Measurements from ENCODE around the gene EMILIN2. TPM values are rescaled to one million over a fixed set of nuclear protein-coding genes. Genes with fewer than 3 reads are reported as not detected.

The EMILIN2 gene
- total and polyA plus RNA-seq, 4 donors = 0.58 to 4.6 (median 1.8) TPM

GRCh38 chr18:2910261-2910660 is 63.5 kb downstream of the EMILIN2 start:
- Histone ChIP-seq H3K27ac (ENCODE audit: low read depth in 1 of 2, low read length in 2 of 2) (no peak overlapping the region), H3K4me3 (ENCODE audit: low read depth in 1 of 3, low read length in 3 of 3) (no peak overlapping the region), H3K27me3 (ENCODE audit: control insufficient read depth in 4 of 4, insufficient read depth in 4 of 4, low read length in 3 of 4) (no peaks in the 10 kb centered on the region), H3K9me3 (ENCODE audit: control insufficient read depth in 4 of 4, low read length in 3 of 4) (no peaks in the 10 kb centered on the region), H3K4me1 (ENCODE audit: control insufficient read depth in 4 of 4, insufficient read depth in 4 of 4, low read length in 3 of 4) (peaks cover 0 to 13% (median 8%) of the 10 kb centered on the region in 4 donors), H3K36me3 (ENCODE audit: control insufficient read depth in 4 of 4, insufficient read depth in 3 of 4, low read depth in 1 of 4, low read length in 3 of 4) (peaks cover 8 to 21% (median 16%) of the 10 kb centered on the region in 4 donors), H3K9ac (ENCODE audit: low read depth in 1 of 2, low read length in 2 of 2) (no peak overlapping the region)
- 87% methylated on average over 10 of the region's 10 CpGs for WGBS
- DNase-seq (ENCODE audit: low spot score) = peak; percentile 28
- TF ChIP-seq FOXA1 (IDR thresholded peaks at IDR 0.05) (no peak), TAF1 (conservative IDR thresholded peaks at IDR 0.05) (no peak), ATF3 (IDR thresholded peaks at IDR 0.05) (no peak), JUND (IDR thresholded peaks at IDR 0.05) (no peak), HNF4G (IDR thresholded peaks at IDR 0.05) (no peak), EGR1 (IDR thresholded peaks at IDR 0.05; ENCODE audit: low read depth in 2 of 2) (no peak), FOXA2 (IDR thresholded peaks at IDR 0.05) (no peak)

- Histone ChIP-seq H3K27ac (ENCODE audit: low read depth in 1 of 2, low read length in 2 of 2) (no peak overlapping the region), H3K36me3 (ENCODE audit: control insufficient read depth in 4 of 4, insufficient read depth in 3 of 4, low read depth in 1 of 4, low read length in 3 of 4) (peaks cover 8 to 25% (median 21%) of the 10 kb centered on the region in 4 donors), H3K27me3 (ENCODE audit: control insufficient read depth in 4 of 4, insufficient read depth in 4 of 4, low read length in 3 of 4) (no peaks in the 10 kb centered on the region), H3K4me1 (ENCODE audit: control insufficient read depth in 4 of 4, insufficient read depth in 4 of 4, low read length in 3 of 4) (peaks cover 0 to 13% (median 8%) of the 10 kb centered on the region in 4 donors), H3K4me3 (ENCODE audit: low read depth in 1 of 3, low read length in 3 of 3) (no peak overlapping the region), H3K9me3 (ENCODE audit: control insufficient read depth in 4 of 4, low read length in 3 of 4) (no peaks in the 10 kb centered on the region), H3K9ac (ENCODE audit: low read depth in 1 of 2, low read length in 2 of 2) (no peak overlapping the region)
- WGBS = 95% methylated on average over 13 of the region's 13 CpGs
- TF ChIP-seq REST (IDR thresholded peaks at IDR 0.05) (no peak), YY1 (IDR thresholded peaks at IDR 0.05) (no peak), HNF4G (IDR thresholded peaks at IDR 0.05) (no peak), ZBTB33 (IDR thresholded peaks at IDR 0.05) (no peak), ATF3 (IDR thresholded peaks at IDR 0.05) (no peak), RAD21 (IDR thresholded peaks at IDR 0.05) (no peak), MAX (IDR thresholded peaks at IDR 0.05) (no peak), NR2F2 (IDR thresholded peaks at IDR 0.05) (no peak), EGR1 (IDR thresholded peaks at IDR 0.05; ENCODE audit: low read depth in 2 of 2) (no peak), RXRA (IDR thresholded peaks at IDR 0.05) (no peak), SP1 (IDR thresholded peaks at IDR 0.05) (no peak), FOXA2 (IDR thresholded peaks at IDR 0.05) (no peak), TAF1 (conservative IDR thresholded peaks at IDR 0.05) (no peak), FOXA1 (IDR thresholded peaks at IDR 0.05) (no peak)
- DNase-seq (ENCODE audit: low spot score) = peak; percentile 30
Observed at GRCh38 chr18:2910751-2911425, 64.1 kb downstream of the EMILIN2 start.
